Measurements from ENCODE around the gene BICRA. TPM values are rescaled to one million over a fixed set of nuclear protein-coding genes. Genes with fewer than 3 reads are reported as not detected.

Gene BICRA
- total and polyA plus RNA-seq, 2 of the 4 experiments (the other 2 are of a cell fraction), result 1.8 to 3.5 TPM

DNA sequence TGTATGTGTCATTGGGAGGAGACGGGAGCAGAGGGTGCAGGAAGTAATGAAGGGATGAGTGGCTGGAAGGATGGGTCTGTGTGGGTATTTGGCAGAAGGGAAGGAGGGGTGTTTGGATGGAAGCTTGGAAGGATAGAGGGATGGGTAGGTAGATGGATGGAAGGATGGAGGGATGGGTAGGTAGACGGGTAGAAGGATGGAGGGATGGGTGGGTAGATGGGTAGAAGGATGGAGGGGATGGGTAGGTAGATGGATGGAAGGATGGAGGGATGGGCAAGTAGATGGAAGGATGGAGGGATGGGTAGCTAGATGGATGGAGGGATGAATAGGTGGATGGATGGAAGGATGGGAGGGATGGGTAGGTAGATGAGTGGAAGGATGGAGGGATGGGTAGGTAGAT is 62.6 kb downstream of the BICRA start:
- dilution Hi-C loops (cut with HindIII; ENCODE audit: low sequenced_read_pairs, unreplicated experiment), result no loop called here
- Histone ChIP-seq H4K5ac (ENCODE audit: low read depth, low read length) (no peak overlapping the region), H4K8ac (ENCODE audit: low read depth in 2 of 2, low read length in 2 of 2) (no peak overlapping the region), H2BK20ac (ENCODE audit: low read depth, low read length) (no peak overlapping the region), H3K4ac (ENCODE audit: low read depth, low read length) (no peak overlapping the region), H3K14ac (replicated peaks; ENCODE audit: low read depth, low read length) (no peak overlapping the region), H3K4me2 (ENCODE audit: low read depth, low read length) (no peak overlapping the region), H3K56ac (ENCODE audit: extremely low read depth, insufficient read depth, low read length) (no peak overlapping the region), H2BK15ac (ENCODE audit: low read depth, low read length) (no peak overlapping the region), H2AK5ac (ENCODE audit: low read depth, low read length) (no peak overlapping the region), H2AK9ac (replicated peaks; ENCODE audit: low read depth, low read length, poor library complexity) (no peak overlapping the region), H3K36me3 (ENCODE audit: control insufficient read depth, insufficient read depth, low read length) (peaks cover 45% of the 10 kb centered on the region), H3K27me3 (ENCODE audit: control insufficient read depth, insufficient read depth, low read length) (no peaks in the 10 kb centered on the region), H3K9ac (ENCODE audit: low read depth, low read length) (no peak overlapping the region), H2AFZ (replicated peaks; ENCODE audit: low read length, poor library complexity) (no peak overlapping the region), H2BK5ac (ENCODE audit: low read depth, low read length, poor library complexity, severe bottlenecking) (no peak overlapping the region), H4K20me1 (ENCODE audit: insufficient read depth, low read length) (peaks cover 46% of the 10 kb centered on the region), H3K27ac (ENCODE audit: insufficient read depth, low read length) (no peak overlapping the region), H3K18ac (ENCODE audit: low read depth, low read length) (no peak overlapping the region), H3K79me1 (ENCODE audit: low read depth in 1 of 2, low read length in 2 of 2) (peaks cover 35 to 84% of the 10 kb centered on the region in 2 experiments), H3K4me3 (ENCODE audit: insufficient read depth, low read depth, low read length) (no peak overlapping the region), H3K9me3 (ENCODE audit: control insufficient read depth, insufficient read depth, low read length) (0 out of 2 replicates have a peak, but pooled peaks cover 2% of the 10 kb centered on the region), H2BK120ac (ENCODE audit: low read depth, low read length) (no peak overlapping the region; the same call in 1 of the 2 replicates), H3K4me1 (ENCODE audit: control insufficient read depth, insufficient read depth, low read length) (peaks cover 8% of the 10 kb centered on the region), H4K91ac (ENCODE audit: insufficient read depth, low read depth, low read length) (no peak overlapping the region), H3K23ac (ENCODE audit: low read depth, low read length) (no peak overlapping the region), H3K9me1 (ENCODE audit: insufficient read depth, low read length) (peaks cover 29% of the 10 kb centered on the region)
- intact Hi-C loops (cut with micrococcal nuclease), result no loop called here
- 94 to 100% methylated on average over 1 to 2 of the region's 2 CpGs for WGBS, 2 experiments (ENCODE audit: extremely low coverage in 2 of 2, insufficient read length in 1 of 2)
- TF ChIP-seq, protein P1, sequence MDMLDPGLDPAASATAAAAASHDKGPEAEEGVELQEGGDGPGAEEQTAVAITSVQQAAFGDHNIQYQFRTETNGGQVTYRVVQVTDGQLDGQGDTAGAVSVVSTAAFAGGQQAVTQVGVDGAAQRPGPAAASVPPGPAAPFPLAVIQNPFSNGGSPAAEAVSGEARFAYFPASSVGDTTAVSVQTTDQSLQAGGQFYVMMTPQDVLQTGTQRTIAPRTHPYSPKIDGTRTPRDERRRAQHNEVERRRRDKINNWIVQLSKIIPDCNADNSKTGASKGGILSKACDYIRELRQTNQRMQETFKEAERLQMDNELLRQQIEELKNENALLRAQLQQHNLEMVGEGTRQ (IDR thresholded peaks at IDR 0.05; ENCODE audit: low read depth, low read length), result no peak
- no peak for TF ChIP-seq CHD1 (IDR thresholded peaks at IDR 0.05; ENCODE audit: low read depth, low read length)
- TF ChIP-seq RCOR1 (IDR thresholded peaks at IDR 0.05; ENCODE audit: insufficient replicate concordance, low read length), result no peak
- TF ChIP-seq NFE2L2 (IDR thresholded peaks at IDR 0.05; ENCODE audit: low read depth, low read length), result no peak
- TF ChIP-seq MAFK (IDR thresholded peaks at IDR 0.05; ENCODE audit: low read depth, low read length), result no peak
- TF ChIP-seq CEBPB (IDR thresholded peaks at IDR 0.05; ENCODE audit: low read depth, low read length), result no peak
- no peak for TF ChIP-seq RAD21 (IDR thresholded peaks at IDR 0.05; ENCODE audit: low read length)
- no peak for TF ChIP-seq MAZ (IDR thresholded peaks at IDR 0.05; ENCODE audit: borderline replicate concordance, low read depth, low read length)
- TF ChIP-seq MXI1 (IDR thresholded peaks at IDR 0.05; ENCODE audit: borderline replicate concordance, low read depth, low read length), result no peak
- no peak for TF ChIP-seq SMC3 (IDR thresholded peaks at IDR 0.05; ENCODE audit: low read depth, low read length)
- TF ChIP-seq POLR2A (IDR thresholded peaks at IDR 0.05; ENCODE audit: low read depth, low read length), result no peak
- no peak for TF ChIP-seq RFX5 (IDR thresholded peaks at IDR 0.05; ENCODE audit: low read depth, low read length)
- TF ChIP-seq, protein P2, sequence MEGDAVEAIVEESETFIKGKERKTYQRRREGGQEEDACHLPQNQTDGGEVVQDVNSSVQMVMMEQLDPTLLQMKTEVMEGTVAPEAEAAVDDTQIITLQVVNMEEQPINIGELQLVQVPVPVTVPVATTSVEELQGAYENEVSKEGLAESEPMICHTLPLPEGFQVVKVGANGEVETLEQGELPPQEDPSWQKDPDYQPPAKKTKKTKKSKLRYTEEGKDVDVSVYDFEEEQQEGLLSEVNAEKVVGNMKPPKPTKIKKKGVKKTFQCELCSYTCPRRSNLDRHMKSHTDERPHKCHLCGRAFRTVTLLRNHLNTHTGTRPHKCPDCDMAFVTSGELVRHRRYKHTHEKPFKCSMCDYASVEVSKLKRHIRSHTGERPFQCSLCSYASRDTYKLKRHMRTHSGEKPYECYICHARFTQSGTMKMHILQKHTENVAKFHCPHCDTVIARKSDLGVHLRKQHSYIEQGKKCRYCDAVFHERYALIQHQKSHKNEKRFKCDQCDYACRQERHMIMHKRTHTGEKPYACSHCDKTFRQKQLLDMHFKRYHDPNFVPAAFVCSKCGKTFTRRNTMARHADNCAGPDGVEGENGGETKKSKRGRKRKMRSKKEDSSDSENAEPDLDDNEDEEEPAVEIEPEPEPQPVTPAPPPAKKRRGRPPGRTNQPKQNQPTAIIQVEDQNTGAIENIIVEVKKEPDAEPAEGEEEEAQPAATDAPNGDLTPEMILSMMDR (conservative IDR thresholded peaks at IDR 0.05; ENCODE audit: low read depth, low read length), result no peak
- TF ChIP-seq, protein P3, sequence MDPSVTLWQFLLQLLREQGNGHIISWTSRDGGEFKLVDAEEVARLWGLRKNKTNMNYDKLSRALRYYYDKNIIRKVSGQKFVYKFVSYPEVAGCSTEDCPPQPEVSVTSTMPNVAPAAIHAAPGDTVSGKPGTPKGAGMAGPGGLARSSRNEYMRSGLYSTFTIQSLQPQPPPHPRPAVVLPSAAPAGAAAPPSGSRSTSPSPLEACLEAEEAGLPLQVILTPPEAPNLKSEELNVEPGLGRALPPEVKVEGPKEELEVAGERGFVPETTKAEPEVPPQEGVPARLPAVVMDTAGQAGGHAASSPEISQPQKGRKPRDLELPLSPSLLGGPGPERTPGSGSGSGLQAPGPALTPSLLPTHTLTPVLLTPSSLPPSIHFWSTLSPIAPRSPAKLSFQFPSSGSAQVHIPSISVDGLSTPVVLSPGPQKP (IDR thresholded peaks at IDR 0.05; ENCODE audit: borderline replicate concordance, low read depth, low read length), result no peak
- no peak for TF ChIP-seq BHLHE40 (IDR thresholded peaks at IDR 0.05; ENCODE audit: low read depth, low read length)
- no TSS peak for BruUV-seq (replicated peaks)
- ChIA-PET POLR2A (ENCODE audit: unreplicated experiment) (no interaction called here), CTCF (no interaction called here)
- ATAC-seq (ENCODE audit: low read depth) (no peak), DNase-seq (no peak)
- in situ Hi-C loops (cut with MboI; ENCODE audit: low sequenced_read_pairs), result no loop called here
